ENCODE results near the gene CNOT4.

Gene CNOT4

DNA sequence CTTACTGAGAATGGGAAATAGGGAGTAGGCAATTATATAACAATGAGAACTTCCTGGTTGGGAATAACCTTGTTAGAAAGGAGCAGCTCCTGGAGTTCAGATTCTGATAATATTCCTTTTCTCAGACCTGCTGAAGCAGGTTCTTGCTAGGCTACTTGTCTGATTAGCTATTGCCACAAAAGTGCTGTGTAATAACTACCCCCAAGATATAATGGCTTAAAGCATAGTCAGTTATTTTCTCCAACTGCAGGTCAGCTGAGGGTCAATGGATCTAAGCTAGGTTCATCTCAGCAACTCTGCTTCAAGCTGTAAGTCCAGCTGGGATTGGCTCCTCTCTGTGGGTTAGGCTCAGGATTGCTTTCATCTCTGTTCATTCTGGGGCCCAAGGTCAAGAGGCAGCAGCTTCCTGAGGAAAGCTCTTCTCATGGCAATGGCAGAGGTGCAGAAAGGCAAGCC lies 9.4 kb upstream of the CNOT4 start:
- TF ChIP-seq MYC (IDR thresholded peaks at IDR 0.05; ENCODE audit: low read depth, low read length) (no peak), POLR2A (IDR thresholded peaks at IDR 0.05; ENCODE audit: extremely low read depth, insufficient read length) (no peak)
- TF ChIP-seq, protein P1, sequence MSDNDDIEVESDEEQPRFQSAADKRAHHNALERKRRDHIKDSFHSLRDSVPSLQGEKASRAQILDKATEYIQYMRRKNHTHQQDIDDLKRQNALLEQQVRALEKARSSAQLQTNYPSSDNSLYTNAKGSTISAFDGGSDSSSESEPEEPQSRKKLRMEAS (IDR thresholded peaks at IDR 0.05; ENCODE audit: low read depth, low read length), result no peak
- TF ChIP-seq, protein P2, sequence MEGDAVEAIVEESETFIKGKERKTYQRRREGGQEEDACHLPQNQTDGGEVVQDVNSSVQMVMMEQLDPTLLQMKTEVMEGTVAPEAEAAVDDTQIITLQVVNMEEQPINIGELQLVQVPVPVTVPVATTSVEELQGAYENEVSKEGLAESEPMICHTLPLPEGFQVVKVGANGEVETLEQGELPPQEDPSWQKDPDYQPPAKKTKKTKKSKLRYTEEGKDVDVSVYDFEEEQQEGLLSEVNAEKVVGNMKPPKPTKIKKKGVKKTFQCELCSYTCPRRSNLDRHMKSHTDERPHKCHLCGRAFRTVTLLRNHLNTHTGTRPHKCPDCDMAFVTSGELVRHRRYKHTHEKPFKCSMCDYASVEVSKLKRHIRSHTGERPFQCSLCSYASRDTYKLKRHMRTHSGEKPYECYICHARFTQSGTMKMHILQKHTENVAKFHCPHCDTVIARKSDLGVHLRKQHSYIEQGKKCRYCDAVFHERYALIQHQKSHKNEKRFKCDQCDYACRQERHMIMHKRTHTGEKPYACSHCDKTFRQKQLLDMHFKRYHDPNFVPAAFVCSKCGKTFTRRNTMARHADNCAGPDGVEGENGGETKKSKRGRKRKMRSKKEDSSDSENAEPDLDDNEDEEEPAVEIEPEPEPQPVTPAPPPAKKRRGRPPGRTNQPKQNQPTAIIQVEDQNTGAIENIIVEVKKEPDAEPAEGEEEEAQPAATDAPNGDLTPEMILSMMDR (IDR thresholded peaks at IDR 0.05; ENCODE audit: low read depth, low read length), result no peak
- DNase-seq (ENCODE audit: low read depth), result no peak

DNA sequence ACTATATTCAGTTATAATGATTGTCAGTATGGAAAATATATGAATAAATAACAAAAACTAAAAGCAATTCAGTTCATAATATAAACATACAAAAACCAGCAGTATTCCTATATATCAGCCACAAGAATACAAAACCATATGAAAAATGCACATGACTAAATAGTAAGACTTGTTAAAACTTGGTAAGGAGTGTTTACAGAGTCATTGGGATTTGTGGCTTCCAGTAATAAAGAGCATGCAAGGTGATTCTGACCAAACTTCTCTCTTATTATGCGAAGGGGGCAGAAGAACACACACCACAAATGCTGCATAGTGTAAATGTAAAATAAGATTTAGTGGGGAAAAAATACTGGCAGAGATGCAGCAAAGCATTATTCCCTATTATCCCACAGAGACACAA lies 8.8 kb upstream of the CNOT4 start:
- H3K4me3 ChIP-seq (ENCODE audit: low read depth, low read length), result no peak overlapping the region
- DNase-seq (ENCODE audit: low read depth), result no peak
- TF ChIP-seq, protein P1 (IDR thresholded peaks at IDR 0.05; ENCODE audit: low read depth, low read length), result no peak
- TF ChIP-seq POLR2A (IDR thresholded peaks at IDR 0.05; ENCODE audit: extremely low read depth, insufficient read length), result no peak
- TF ChIP-seq MYC (IDR thresholded peaks at IDR 0.05; ENCODE audit: low read depth, low read length), result no peak
- TF ChIP-seq, protein P2 (IDR thresholded peaks at IDR 0.05; ENCODE audit: low read depth, low read length), result no peak

More for the DNA sequence above, 9.4 kb upstream of the CNOT4 start:
- no peak overlapping the region for H3K4me3 ChIP-seq (ENCODE audit: low read depth, low read length)

DNA sequence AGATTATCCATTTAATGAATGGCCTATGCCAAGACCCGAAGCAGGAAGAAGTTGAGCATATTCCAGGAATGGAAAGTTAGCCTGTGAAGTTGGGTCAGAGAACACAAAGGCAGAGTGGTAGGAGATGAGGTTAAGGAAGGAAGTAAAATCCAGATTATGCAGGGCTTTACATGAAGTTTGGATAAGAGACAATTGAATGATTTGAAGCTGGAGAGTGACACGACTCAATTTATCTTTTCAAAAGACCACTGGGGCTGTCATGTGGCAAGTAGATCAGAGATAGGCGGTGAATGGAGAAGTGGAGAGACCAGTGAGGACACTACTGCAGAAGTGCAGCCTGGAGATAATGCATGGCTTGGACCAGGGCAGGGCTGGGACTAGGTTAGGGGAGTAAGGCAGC lies 7.2 kb upstream of the CNOT4 start:
- no peak overlapping the region for H3K4me3 ChIP-seq (ENCODE audit: low read depth, low read length)
- TF ChIP-seq, protein P2 (IDR thresholded peaks at IDR 0.05; ENCODE audit: low read depth, low read length), result no peak
- TF ChIP-seq, protein P1 (IDR thresholded peaks at IDR 0.05; ENCODE audit: low read depth, low read length), result no peak
- no peak for TF ChIP-seq MYC (IDR thresholded peaks at IDR 0.05; ENCODE audit: low read depth, low read length)
- TF ChIP-seq POLR2A (IDR thresholded peaks at IDR 0.05; ENCODE audit: extremely low read depth, insufficient read length), result no peak
- DNase-seq (ENCODE audit: low read depth), result no peak

DNA sequence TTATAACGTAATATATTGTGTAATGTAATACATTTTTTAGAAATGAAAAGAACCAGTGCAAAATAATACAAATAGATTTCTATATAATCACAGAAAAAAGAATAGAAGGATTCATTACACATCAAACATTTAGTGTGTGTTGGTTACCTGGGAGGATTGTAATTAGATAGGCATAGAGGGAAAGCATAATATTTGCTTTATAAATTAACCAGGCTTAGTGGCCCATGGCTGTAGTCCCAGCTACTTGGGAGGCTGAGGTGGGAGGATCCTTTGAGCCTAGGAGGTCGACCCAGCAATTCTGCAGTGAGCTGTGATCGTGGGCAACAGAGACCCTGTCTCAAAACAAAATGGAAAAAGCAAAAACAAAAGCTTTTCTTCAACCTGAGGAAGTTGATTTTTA lies 5.0 kb upstream of the CNOT4 start:
- no peak overlapping the region for H3K4me3 ChIP-seq (ENCODE audit: low read depth, low read length)
- no peak for DNase-seq (ENCODE audit: low read depth)
- TF ChIP-seq POLR2A (IDR thresholded peaks at IDR 0.05; ENCODE audit: extremely low read depth, insufficient read length) (no peak), MYC (IDR thresholded peaks at IDR 0.05; ENCODE audit: low read depth, low read length) (no peak)
- TF ChIP-seq, protein P2 (IDR thresholded peaks at IDR 0.05; ENCODE audit: low read depth, low read length), result no peak
- TF ChIP-seq, protein P1 (IDR thresholded peaks at IDR 0.05; ENCODE audit: low read depth, low read length), result no peak

DNA sequence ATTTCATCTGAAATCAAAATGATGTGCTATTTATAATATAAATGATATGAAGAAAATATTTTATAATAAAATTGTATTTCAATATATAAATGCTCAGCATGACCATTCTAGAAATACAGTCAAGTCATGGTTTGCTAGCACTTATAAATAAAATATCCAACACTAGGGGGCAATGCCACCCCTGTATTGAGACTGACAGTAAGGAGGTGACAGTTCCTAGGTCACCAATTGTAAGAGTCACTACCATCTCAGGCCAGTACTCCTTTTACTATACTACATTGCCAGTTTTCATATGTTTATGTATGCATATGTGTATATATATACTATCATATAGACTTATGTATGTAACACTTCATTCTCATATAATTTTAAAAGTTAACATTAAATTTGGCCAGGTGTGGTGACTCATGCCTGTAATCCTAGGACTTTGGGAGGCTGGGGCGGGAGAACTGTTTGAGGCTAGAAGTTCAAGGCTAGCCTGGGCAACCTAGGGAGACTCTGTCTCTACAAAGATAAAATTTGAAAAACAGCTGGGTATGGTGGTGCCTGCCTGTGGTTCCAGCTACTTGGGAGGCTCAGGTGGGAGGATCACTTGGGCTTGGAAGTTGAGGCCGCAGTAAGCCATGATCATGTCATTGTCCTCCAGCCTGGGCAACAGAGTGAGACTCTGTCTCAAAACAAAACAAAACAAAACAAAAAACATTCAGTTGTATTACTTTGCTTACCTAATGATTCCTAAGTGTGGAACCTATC lies 2.4 kb upstream of the CNOT4 start:
- no peak overlapping the region for H3K4me3 ChIP-seq (ENCODE audit: low read depth, low read length)
- DNase-seq (ENCODE audit: low read depth), result peak; percentile 89
- TF ChIP-seq, protein P2 (IDR thresholded peaks at IDR 0.05; ENCODE audit: low read depth, low read length), result peak; percentile 51
- no peak for TF ChIP-seq POLR2A (IDR thresholded peaks at IDR 0.05; ENCODE audit: extremely low read depth, insufficient read length)
